Pancreas (tissue), 10 donors: ENCODE data around the gene PAXX. TPM values are rescaled to one million over a fixed set of nuclear protein-coding genes. Genes with fewer than 3 reads are reported as not detected.
A peak's percentile ranks its signal among the peaks of the same experiment; 100 is the strongest.

ENCODE experiments used
- ATAC-seq, 4 donors: fragments of 200-7000 bp; cut with Tn5 transposase; one replicate each; pipeline versions ENCODE4 v1.8.0 to v1.9.1; 2020; ENCODE audit warnings: mild to moderate bottlenecking in 4 of 4, moderate library complexity in 4 of 4
- DNase-seq, 6 donors: peaks; one replicate each; pipeline ENCODE4 v3.0.0-alpha.2; 2020
- FAIRE-seq: peaks from 2 replicates; lab custom pipeline; 2012; peaks lifted over from hg19 to GRCh38; lab: Jason Lieb, UNC
- H3K27ac ChIP-seq, 4 donors: fragments of 200-600 bp; sonication (generic); 1 replicate in 3 of 4; 2 replicates in 1 of 4; pipeline versions ENCODE4 v1.5.0 to v1.8.0; 2020
- H3K27me3 ChIP-seq, 4 donors: fragments of 200-600 bp; one replicate each; pipeline ENCODE4 v1.8.0; 2021
- H3K36me3 ChIP-seq, 3 donors: fragments of 200-600 bp; sonication (generic) in 1 of 3; one replicate each; pipeline versions ENCODE4 v1.5.0 to v1.8.0; 2020 to 2021
- H3K4me1 ChIP-seq, 3 donors: fragments of 200-600 bp; one replicate each; pipeline ENCODE4 v1.8.0; 2021
- H3K4me3 ChIP-seq, 4 donors: fragments of 200-600 bp; sonication (generic) in 2 of 4; one replicate each; pipeline versions ENCODE4 v1.5.0 to v1.8.0; 2020 to 2021
- H3K9me3 ChIP-seq, 4 donors: fragments of 200-600 bp; one replicate each; pipeline ENCODE4 v1.8.0; 2021
- WGBS, 2 donors: extraction: QIAGEN DNeasy Blood & Tissue Kit; methylation state at CpG; one replicate each; pipeline ENCODE4 v1.1.7; 2013; 5-methylcytosine and 5-hydroxymethylcytosine counted together
- intact Hi-C, 3 donors: fragments of 100-400 bp; cut with DNase I; formaldehyde crosslinking; loops; one replicate each; pipeline versions ENCODE4 v1.11.1 to v1.14.2; 2022
- polyA plus RNA-seq, 2 donors: library from polyadenylated mRNA; stranded (reverse); fragments of 200-250 nt; gene quantifications; one replicate each; pipeline ENCODE4 v1.2.3, GENCODE V29; 2013
- total RNA-seq, 6 donors: library from RNA; stranded (reverse); fragmentation: NEBNext Ultra II Directional in 4 of 6; extraction: Animal tissue kit (Norgen Biotek cat#: 25700) in 4 of 6; gene quantifications; one replicate each; pipeline versions ENCODE4 v1.2.1 to v1.2.4, GENCODE V29; 2021 to 2023
- TF ChIP-seq, protein P1 (sequence below), 4 donors: fragments of 200-600 bp; sonication (generic) in 3 of 4; IDR thresholded peaks; one replicate each; pipeline versions ENCODE4 v1.5.0 to v1.8.0; 2021; ENCODE audit warnings: antibody characterized with exemption in 4 of 4
- donor health status: healthy with polysubstance abuse.
- donor health status: DM: no; HTN: no; CAD: no; lungs with moderate emphysema.
- donor health status: DM: no; HTN: no; CAD: no.
- donor health status: control.
- donor health status: control.
- donor health status: Bipolar disorder and iron deficiency.
- donor health status: DM: yes; HTN: yes; CAD: no.
- donor health status: DM: no; HTN: no; CAD: no.
- donor health status: DM: no; HTN: no; CAD: no.
- donor health status: DM: yes; HTN: yes; CAD: no.

PAXX gene, protein sequence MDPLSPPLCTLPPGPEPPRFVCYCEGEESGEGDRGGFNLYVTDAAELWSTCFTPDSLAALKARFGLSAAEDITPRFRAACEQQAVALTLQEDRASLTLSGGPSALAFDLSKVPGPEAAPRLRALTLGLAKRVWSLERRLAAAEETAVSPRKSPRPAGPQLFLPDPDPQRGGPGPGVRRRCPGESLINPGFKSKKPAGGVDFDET
- total RNA-seq: 10 to 100 TPM; 16.0 to 23.5 (median 20.0) TPM
- 100 to 1,000 TPM; 184 to 222 TPM for polyA plus RNA-seq

DNA sequence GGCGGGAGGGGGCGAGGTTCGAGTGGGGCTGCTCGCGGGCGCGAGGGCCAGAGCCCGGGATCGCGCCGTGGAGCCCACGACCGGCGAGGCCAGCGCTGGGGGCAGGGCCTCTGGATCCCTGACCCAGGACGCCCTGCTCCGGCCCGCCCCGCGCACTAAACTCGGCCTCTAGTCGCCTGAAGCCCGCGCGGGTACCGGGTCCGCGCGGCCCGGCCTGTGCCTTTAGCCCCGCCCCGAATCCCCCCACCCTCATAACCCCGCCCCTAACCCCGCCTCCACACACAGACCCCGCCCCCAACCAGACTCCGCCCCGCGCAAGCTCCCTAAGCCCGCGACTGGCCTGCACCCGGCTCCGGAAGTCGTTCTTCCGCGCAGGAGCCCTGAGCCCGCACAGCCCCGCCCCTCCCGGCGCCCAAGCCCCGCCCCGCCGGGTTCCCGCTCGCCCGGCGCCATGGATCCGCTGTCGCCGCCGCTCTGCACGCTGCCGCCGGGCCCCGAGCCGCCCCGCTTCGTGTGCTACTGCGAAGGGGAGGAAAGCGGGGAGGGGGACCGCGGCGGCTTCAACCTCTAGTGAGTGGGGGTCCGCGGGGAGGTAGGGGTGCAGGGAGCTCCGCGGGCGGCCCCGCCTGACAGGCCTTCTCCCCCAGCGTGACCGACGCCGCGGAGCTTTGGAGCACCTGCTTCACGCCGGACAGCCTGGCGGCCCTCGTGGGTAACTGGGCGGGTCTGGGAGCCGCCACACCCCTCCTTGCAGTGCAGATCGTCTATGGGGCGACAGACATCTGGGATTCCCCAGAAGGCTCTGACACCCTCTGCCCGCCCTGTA, at the start of gene PAXX:
TSS of gene PAXX (plus strand) at position 430 of the 826 bp plus-strand sequence. CDS start at position 452, 22 bp downstream.
- H3K9me3 ChIP-seq: no peaks in the 10 kb centered on the region
- H3K27me3 ChIP-seq: no peaks in the 10 kb centered on the region
- intact Hi-C loops: no loop called here
- H3K4me3 ChIP-seq: peak within 1 kb of the TSS; percentile 79 to 91 (median 85)
- H3K36me3 ChIP-seq: no peaks in the 10 kb centered on the region
- H3K27ac ChIP-seq: peak within 1 kb of the TSS; percentile 42 to 88 (median 68)
- DNase-seq (peak; percentile 91 to 98 (median 94)), FAIRE-seq (no peak), ATAC-seq (peak; percentile 95 to 96 (median 96))
- TF ChIP-seq, protein P1, sequence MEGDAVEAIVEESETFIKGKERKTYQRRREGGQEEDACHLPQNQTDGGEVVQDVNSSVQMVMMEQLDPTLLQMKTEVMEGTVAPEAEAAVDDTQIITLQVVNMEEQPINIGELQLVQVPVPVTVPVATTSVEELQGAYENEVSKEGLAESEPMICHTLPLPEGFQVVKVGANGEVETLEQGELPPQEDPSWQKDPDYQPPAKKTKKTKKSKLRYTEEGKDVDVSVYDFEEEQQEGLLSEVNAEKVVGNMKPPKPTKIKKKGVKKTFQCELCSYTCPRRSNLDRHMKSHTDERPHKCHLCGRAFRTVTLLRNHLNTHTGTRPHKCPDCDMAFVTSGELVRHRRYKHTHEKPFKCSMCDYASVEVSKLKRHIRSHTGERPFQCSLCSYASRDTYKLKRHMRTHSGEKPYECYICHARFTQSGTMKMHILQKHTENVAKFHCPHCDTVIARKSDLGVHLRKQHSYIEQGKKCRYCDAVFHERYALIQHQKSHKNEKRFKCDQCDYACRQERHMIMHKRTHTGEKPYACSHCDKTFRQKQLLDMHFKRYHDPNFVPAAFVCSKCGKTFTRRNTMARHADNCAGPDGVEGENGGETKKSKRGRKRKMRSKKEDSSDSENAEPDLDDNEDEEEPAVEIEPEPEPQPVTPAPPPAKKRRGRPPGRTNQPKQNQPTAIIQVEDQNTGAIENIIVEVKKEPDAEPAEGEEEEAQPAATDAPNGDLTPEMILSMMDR (IDR thresholded peaks at IDR 0.05): no peak
- WGBS, 2 donors: 0 to 1% methylated on average over 38 to 92 of the region's 92 CpGs
- H3K4me1 ChIP-seq: peaks cover 0 to 7% (median 7%) of the 10 kb centered on the region in 3 donors

DNA sequence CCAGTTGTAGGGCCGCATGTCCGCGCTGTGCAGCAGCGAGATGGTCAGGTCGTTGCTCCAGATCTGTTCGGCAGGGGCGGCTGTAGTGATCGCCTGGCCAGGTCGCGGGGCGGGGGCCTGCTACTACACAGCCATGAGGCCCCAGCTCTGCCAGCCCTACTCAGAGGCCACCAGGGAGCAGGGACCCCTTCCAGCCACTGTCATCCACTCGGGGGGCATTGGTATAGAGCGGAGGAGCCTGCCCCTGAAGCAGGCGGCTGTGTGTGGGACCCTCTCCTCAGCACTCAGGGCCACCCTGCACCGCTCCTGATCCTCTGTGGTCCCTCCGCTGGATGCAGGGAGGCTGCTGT, 49.4 kb upstream of the PAXX start:
- peak overlapping the region in 1 of 4 donors; percentile 87 for H3K4me3 ChIP-seq
- intact Hi-C loops: loop anchor here in 1 of 3 donors (10.0 kb wide), 2 partner anchors 98 to 148 kb away; partner anchors contain the start of genes AJM1, CCDC183, PHPT1 and TMEM141
- no peaks in the 10 kb centered on the region for H3K4me1 ChIP-seq
- FAIRE-seq (no peak), ATAC-seq (no peak), DNase-seq (peak in 3 of 6 donors; percentile 49 to 78 (median 57))
- H3K9me3 ChIP-seq: no peaks in the 10 kb centered on the region
- H3K36me3 ChIP-seq: peaks cover 7 to 31% (median 25%) of the 10 kb centered on the region in 3 donors
- no peak overlapping the region for H3K27ac ChIP-seq
- no peaks in the 10 kb centered on the region for H3K27me3 ChIP-seq
- TF ChIP-seq, protein P1 (IDR thresholded peaks at IDR 0.05): no peak
- WGBS, 2 donors: 90 to 93% methylated on average over 15 to 16 of the region's 16 CpGs

DNA sequence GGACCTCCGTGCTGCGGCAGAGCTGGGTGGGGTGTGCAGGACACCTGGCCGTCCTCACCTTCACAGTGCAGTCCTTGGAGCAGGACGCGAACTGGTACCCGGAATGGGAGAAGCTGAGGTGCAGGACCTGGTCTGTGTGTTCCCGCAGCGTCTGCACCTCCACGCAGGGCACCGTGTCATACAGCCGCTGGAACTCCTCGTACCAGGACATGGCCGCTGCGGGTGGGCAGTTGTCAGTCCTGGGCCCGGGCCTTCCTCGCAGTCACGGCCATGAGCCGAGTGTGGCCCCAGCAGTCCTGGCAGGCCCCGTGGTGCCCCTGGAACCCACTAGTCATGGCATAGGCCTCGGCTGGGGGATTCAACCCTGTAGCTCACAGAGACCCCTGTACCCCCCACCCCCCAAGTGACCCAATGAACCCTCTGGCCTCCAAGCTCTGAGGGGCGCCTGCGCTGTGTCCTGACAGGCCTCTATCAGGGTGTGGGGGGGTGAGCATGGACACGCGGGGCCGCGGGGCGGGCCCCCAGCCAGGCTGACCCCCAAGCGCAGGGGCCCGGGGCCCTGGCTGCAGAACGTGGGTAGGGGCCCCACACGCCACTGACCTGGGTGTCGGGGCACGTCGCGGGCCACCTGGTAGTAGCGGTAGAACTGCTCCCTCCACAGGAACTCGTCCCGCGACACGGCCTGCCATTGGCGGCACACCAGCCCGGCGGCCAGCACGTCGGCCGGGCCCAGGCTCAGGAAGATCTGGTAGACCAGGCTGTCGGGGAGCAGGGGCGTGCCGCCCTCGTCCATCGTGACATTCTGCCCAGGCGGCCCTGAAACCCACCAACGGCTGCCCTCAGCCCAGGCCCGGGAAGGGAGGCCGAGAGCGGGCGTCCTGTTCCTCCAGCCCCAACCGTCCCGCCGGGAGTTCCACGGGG, 48.7 kb upstream of the PAXX start:
- TF ChIP-seq, protein P1 (IDR thresholded peaks at IDR 0.05): no peak
- peak overlapping the region; percentile 35 to 75 (median 69) for H3K27ac ChIP-seq
- ATAC-seq (peak; percentile 1 to 24 (median 5)), FAIRE-seq (no peak), DNase-seq (peak; percentile 44 to 92 (median 68))
- H3K4me1 ChIP-seq: peaks cover 0 to 3% (median 0%) of the 10 kb centered on the region in 3 donors
- H3K27me3 ChIP-seq: no peaks in the 10 kb centered on the region
- H3K9me3 ChIP-seq: no peaks in the 10 kb centered on the region
- H3K36me3 ChIP-seq: peaks cover 7 to 31% (median 25%) of the 10 kb centered on the region in 3 donors
- intact Hi-C loops: loop anchor here in 1 of 3 donors (10.0 kb wide), 2 partner anchors 99 to 149 kb away; partner anchors contain the start of genes AJM1, CCDC183, PHPT1 and TMEM141
- H3K4me3 ChIP-seq: peak overlapping the region; percentile 85 to 92 (median 88)
- 13 to 16% methylated on average over 49 to 61 of the region's 61 CpGs for WGBS, 2 donors

- Histone ChIP-seq H3K27ac (peak overlapping the region; percentile 35 to 75 (median 69)), H3K4me1 (peaks cover 0 to 8% (median 0%) of the 10 kb centered on the region in 3 donors), H3K4me3 (peak overlapping the region; percentile 85 to 92 (median 88)), H3K27me3 (no peaks in the 10 kb centered on the region), H3K9me3 (no peaks in the 10 kb centered on the region), H3K36me3 (peaks cover 7 to 31% (median 25%) of the 10 kb centered on the region in 3 donors)
- ATAC-seq (peak; percentile 15 to 52 (median 28)), DNase-seq (peak in 1 of 6 donors; percentile 87), FAIRE-seq (no peak)
- TF ChIP-seq, protein P1 (IDR thresholded peaks at IDR 0.05): no peak
- intact Hi-C loops: loop anchor here in 1 of 3 donors (10.0 kb wide), 2 partner anchors 99 to 149 kb away; partner anchors contain the start of genes AJM1, CCDC183, PHPT1 and TMEM141
- WGBS, 2 donors: 0% methylated on average over 34 to 45 of the region's 45 CpGs
Measured at GRCh38 chr9:136944212-136944518, 48.1 kb upstream of the PAXX start.
